Karpas-422 (cell line): ENCODE results near the gene NR5A1. TPM values are rescaled to one million over a fixed set of nuclear protein-coding genes. Genes with fewer than 3 reads are reported as not detected.

Experiments
- DNase-seq: peaks from one replicate; pipeline ENCODE4 v3.0.0-alpha.2; 2015
- H2AFZ ChIP-seq: fragments of 200-600 bp; sonication (generic); 2 replicates; pipeline ENCODE4 v1.6.1; 2014; ENCODE audit warnings: antibody characterized with exemption, low read length, mixed read lengths
- H3K27ac ChIP-seq: fragments of 200-600 bp; sonication (generic); 2 replicates; pipeline ENCODE4 v1.5.1; 2014; ENCODE audit warnings: mild to moderate bottlenecking, low read length, moderate library complexity
- H3K27me3 ChIP-seq: fragments of 200-600 bp; sonication (generic); 2 replicates; pipeline ENCODE4 v1.6.1; 2014; ENCODE audit warnings: low read length, mixed read lengths
- H3K36me3 ChIP-seq: fragments of 200-600 bp; sonication (generic); 2 replicates; pipeline ENCODE4 v1.6.1; 2014; ENCODE audit warnings: low read length, mixed read lengths; ENCODE audit not compliant: insufficient read depth
- H3K4me1 ChIP-seq: fragments of 200-600 bp; sonication (generic); 2 replicates; pipeline ENCODE4 v1.6.1; 2014; ENCODE audit warnings: mild to moderate bottlenecking, low read length, mixed read lengths
- H3K4me2 ChIP-seq: fragments of 200-600 bp; sonication (generic); 2 replicates; pipeline ENCODE4 v1.6.1; 2014; ENCODE audit warnings: low read length, low read depth, mild to moderate bottlenecking; ENCODE audit not compliant: poor library complexity, severe bottlenecking
- H3K4me3 ChIP-seq: fragments of 200-600 bp; sonication (generic); 2 replicates; pipeline ENCODE4 v1.5.1; 2014; ENCODE audit warnings: mild to moderate bottlenecking, antibody characterized with exemption, low read length, mixed read lengths
- H3K79me2 ChIP-seq: fragments of 200-600 bp; sonication (generic); 2 replicates; pipeline ENCODE4 v1.6.1; 2014; ENCODE audit warnings: mild to moderate bottlenecking, low read length, mixed read lengths
- H3K9ac ChIP-seq: fragments of 200-600 bp; sonication (generic); 2 replicates; pipeline ENCODE4 v1.6.0; 2014; ENCODE audit warnings: low read length
- H3K9me2 ChIP-seq: fragments of 200-600 bp; sonication (generic), shearing (Covaris generic); replicated peaks from 2 replicates; pipeline ENCODE4 v1.6.0; 2014; ENCODE audit warnings: mild to moderate bottlenecking, low read length, moderate library complexity; ENCODE audit not compliant: insufficient read depth
- H3K9me3 ChIP-seq: fragments of 300-700, 200-600 bp; sonication (generic); 2 replicates; pipeline ENCODE4 v1.6.1; 2014; ENCODE audit warnings: low read length, mixed read lengths
- H4K20me1 ChIP-seq: fragments of 200-600 bp; sonication (generic); 2 replicates; pipeline ENCODE4 v1.6.1; 2014; ENCODE audit warnings: mild to moderate bottlenecking, antibody characterized with exemption, low read length, low read depth; ENCODE audit not compliant: insufficient read depth
- total RNA-seq: library from RNA; depleted of rRNA; stranded (reverse); fragments of >200 nt; shearing (Covaris generic); gene quantifications from 2 replicates; pipeline ENCODE4 v1.2.3, GENCODE V29; 2014; ENCODE audit warnings: low replicate concordance; rRNA removed

NR5A1 gene
- total RNA-seq, 1 experiment from 2014 or later = not detected

- Histone ChIP-seq H3K4me2 (no peak overlapping the region), H2AFZ (no peak overlapping the region), H3K4me3 (no peak overlapping the region)
Measured at GRCh38 chr9:124440786-124441185, 66.4 kb downstream of the NR5A1 start.

GRCh38 chr9:124439686-124440243, 67.4 kb downstream of the NR5A1 start:
- H3K9me2 ChIP-seq = no peaks in the 10 kb centered on the region
- no peak for DNase-seq
- no peaks in the 10 kb centered on the region for H3K9me3 ChIP-seq

More at GRCh38 chr9:124440786-124441185, 66.4 kb downstream of the NR5A1 start:
- H3K9me2 ChIP-seq = no peaks in the 10 kb centered on the region
- no peaks in the 10 kb centered on the region for H3K9me3 ChIP-seq
- H3K9ac ChIP-seq = no peak overlapping the region
- H3K27me3 ChIP-seq = no peaks in the 10 kb centered on the region
- no peaks in the 10 kb centered on the region for H3K79me2 ChIP-seq
- no peak overlapping the region for H3K27ac ChIP-seq
- H3K36me3 ChIP-seq = no peaks in the 10 kb centered on the region
- H4K20me1 ChIP-seq = no peaks in the 10 kb centered on the region
- H3K4me1 ChIP-seq = no peaks in the 10 kb centered on the region
- DNase-seq = no peak

GRCh38 chr9:124439086-124439485, 68.1 kb downstream of the NR5A1 start:
- Histone ChIP-seq H4K20me1 (no peaks in the 10 kb centered on the region), H3K79me2 (no peaks in the 10 kb centered on the region), H3K36me3 (no peaks in the 10 kb centered on the region), H3K4me2 (no peak overlapping the region), H3K9ac (no peak overlapping the region), H3K9me3 (no peaks in the 10 kb centered on the region), H2AFZ (no peak overlapping the region), H3K27ac (no peak overlapping the region), H3K4me3 (no peak overlapping the region), H3K4me1 (no peaks in the 10 kb centered on the region), H3K27me3 (no peaks in the 10 kb centered on the region), H3K9me2 (no peaks in the 10 kb centered on the region)
- no peak for DNase-seq

More at GRCh38 chr9:124439686-124440243, 67.4 kb downstream of the NR5A1 start:
- H3K4me1 ChIP-seq = no peaks in the 10 kb centered on the region
- no peaks in the 10 kb centered on the region for H3K79me2 ChIP-seq
- no peaks in the 10 kb centered on the region for H3K36me3 ChIP-seq
- H3K4me3 ChIP-seq = no peak overlapping the region
- H2AFZ ChIP-seq = no peak overlapping the region
- no peak overlapping the region for H3K9ac ChIP-seq
- no peak overlapping the region for H3K4me2 ChIP-seq
- no peaks in the 10 kb centered on the region for H3K27me3 ChIP-seq
- H4K20me1 ChIP-seq = no peaks in the 10 kb centered on the region
- H3K27ac ChIP-seq = no peak overlapping the region

- Histone ChIP-seq H3K4me2 (no peak overlapping the region), H4K20me1 (no peaks in the 10 kb centered on the region), H2AFZ (no peak overlapping the region), H3K36me3 (no peaks in the 10 kb centered on the region), H3K4me3 (no peak overlapping the region), H3K27me3 (no peaks in the 10 kb centered on the region), H3K9me3 (no peaks in the 10 kb centered on the region), H3K27ac (no peak overlapping the region), H3K9ac (no peak overlapping the region), H3K4me1 (no peaks in the 10 kb centered on the region), H3K79me2 (no peaks in the 10 kb centered on the region), H3K9me2 (no peaks in the 10 kb centered on the region)
- DNase-seq = no peak
Measured at GRCh38 chr9:124438091-124438490, 69.1 kb downstream of the NR5A1 start.

GRCh38 chr9:124437086-124437485, 70.1 kb downstream of the NR5A1 start:
- Histone ChIP-seq H2AFZ (no peak overlapping the region), H3K27me3 (no peaks in the 10 kb centered on the region), H3K9ac (no peak overlapping the region), H3K9me3 (no peaks in the 10 kb centered on the region), H3K4me1 (no peaks in the 10 kb centered on the region), H3K9me2 (no peaks in the 10 kb centered on the region), H3K4me3 (no peak overlapping the region), H3K27ac (no peak overlapping the region), H3K4me2 (no peak overlapping the region), H4K20me1 (no peaks in the 10 kb centered on the region), H3K36me3 (no peaks in the 10 kb centered on the region), H3K79me2 (no peaks in the 10 kb centered on the region)
- no peak for DNase-seq

- Histone ChIP-seq H3K4me3 (no peak overlapping the region), H3K4me2 (no peak overlapping the region), H3K9me3 (no peaks in the 10 kb centered on the region), H3K36me3 (no peaks in the 10 kb centered on the region), H3K27ac (no peak overlapping the region), H4K20me1 (no peaks in the 10 kb centered on the region), H3K27me3 (no peaks in the 10 kb centered on the region), H3K9ac (no peak overlapping the region), H3K4me1 (no peaks in the 10 kb centered on the region), H3K9me2 (no peaks in the 10 kb centered on the region), H2AFZ (no peak overlapping the region), H3K79me2 (no peaks in the 10 kb centered on the region)
- DNase-seq = no peak
Measured at GRCh38 chr9:124436320-124436719, 70.9 kb downstream of the NR5A1 start.

Other genes starting within 250 kb of the NR5A1 start
- 77.9 and 93.3 TPM in 2 replicates for gene NEK6, start 249.4 kb downstream of the NR5A1 start, total RNA-seq
- gene PSMB7, start 92.0 kb downstream of the NR5A1 start, total RNA-seq = 119 and 125 TPM in 2 replicates
- not detected in 2 replicates for gene ADGRD2, start 56.9 kb downstream of the NR5A1 start, total RNA-seq